ENCODE data around the gene PCP4L1. TPM values are rescaled to one million over a fixed set of nuclear protein-coding genes. Genes with fewer than 3 reads are reported as not detected.

Gene PCP4L1
- total and polyA plus RNA-seq, 5 experiments from 2014 or later: not detected

DNA sequence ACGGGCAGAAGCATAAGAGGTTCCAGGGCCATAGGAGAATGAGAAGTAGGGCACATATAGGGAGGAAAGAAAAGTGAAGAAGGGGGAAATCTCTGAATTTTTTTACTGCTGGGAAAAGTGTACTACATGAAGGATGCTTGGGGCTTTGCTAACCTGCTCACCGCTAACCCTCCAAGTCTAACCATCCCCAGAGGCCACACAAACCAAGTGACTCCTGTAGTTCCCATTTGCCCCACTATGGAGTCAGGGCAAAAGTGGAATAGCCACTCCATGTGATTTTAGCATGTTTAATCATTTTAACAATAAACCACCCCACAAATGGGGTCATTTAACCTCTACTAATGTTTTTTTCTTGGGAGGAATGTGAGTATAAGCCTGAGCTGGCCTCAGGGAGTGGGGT lies 26.6 kb downstream of the PCP4L1 start:
- POLR2A ChIA-PET: no interaction called here

DNA sequence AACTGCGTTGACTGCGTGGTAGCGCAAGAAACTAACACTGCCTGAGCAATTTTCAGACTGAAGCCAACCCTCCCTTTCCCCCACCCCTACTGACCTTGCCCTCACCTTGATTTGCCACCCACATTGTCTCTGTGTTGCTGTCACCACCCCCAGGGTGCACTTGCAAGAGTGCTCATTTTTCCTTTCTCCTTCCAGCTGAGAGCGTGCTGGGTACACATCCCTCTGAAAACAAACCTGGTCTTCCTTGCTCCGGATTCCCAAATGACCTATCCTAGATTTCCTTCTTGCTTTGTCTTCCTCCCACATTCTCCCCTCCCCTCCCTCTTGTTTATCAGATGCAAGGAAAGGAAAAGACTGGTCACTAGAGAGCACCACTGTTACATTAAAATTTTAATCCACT lies 27.0 kb downstream of the PCP4L1 start:
- H3K36me3 Mint-ChIP-seq: peaks cover 0 to 5% (median 4%) of the 10 kb centered on the region in 3 donors
- POLR2A ChIA-PET: no interaction called here
- H3K4me1 Mint-ChIP-seq: peaks cover 0 to 5% (median 0%) of the 10 kb centered on the region in 4 donors
- no peak overlapping the region for H3K4me3 Mint-ChIP-seq
- no peaks in the 10 kb centered on the region for H3K9me3 Mint-ChIP-seq
- DNase-seq (no peak), ATAC-seq (no peak)
- peak overlapping the region in 2 of 10 donors; percentile 20 to 84 for H3K27ac Mint-ChIP-seq
- peaks cover 0 to 8% (median 2%) of the 10 kb centered on the region in 5 donors for H3K27me3 Mint-ChIP-seq

More for the DNA sequence above, 26.6 kb downstream of the PCP4L1 start:
- H3K4me3 Mint-ChIP-seq: no peak overlapping the region
- H3K9me3 Mint-ChIP-seq: no peaks in the 10 kb centered on the region
- ATAC-seq: no peak
- H3K27ac Mint-ChIP-seq: no peak overlapping the region
- H3K4me1 Mint-ChIP-seq: peaks cover 0 to 5% (median 0%) of the 10 kb centered on the region in 4 donors
- no peak for DNase-seq
- H3K27me3 Mint-ChIP-seq: peaks cover 0 to 8% (median 4%) of the 10 kb centered on the region in 5 donors
- peaks cover 0 to 8% (median 7%) of the 10 kb centered on the region in 3 donors for H3K36me3 Mint-ChIP-seq

GRCh38 chr1:161287482-161288054 lies 29.0 kb downstream of the PCP4L1 start:
- peaks cover 0 to 7% (median 4%) of the 10 kb centered on the region in 3 donors for H3K36me3 Mint-ChIP-seq
- H3K9me3 Mint-ChIP-seq: no peaks in the 10 kb centered on the region
- DNase-seq (no peak), ATAC-seq (no peak)
- H3K4me1 Mint-ChIP-seq: peaks cover 2 to 8% (median 4%) of the 10 kb centered on the region in 4 donors
- peaks cover 0 to 8% (median 2%) of the 10 kb centered on the region in 5 donors for H3K27me3 Mint-ChIP-seq
- POLR2A ChIA-PET: no interaction called here
- no peak overlapping the region for H3K4me3 Mint-ChIP-seq
- H3K27ac Mint-ChIP-seq: no peak overlapping the region

DNA sequence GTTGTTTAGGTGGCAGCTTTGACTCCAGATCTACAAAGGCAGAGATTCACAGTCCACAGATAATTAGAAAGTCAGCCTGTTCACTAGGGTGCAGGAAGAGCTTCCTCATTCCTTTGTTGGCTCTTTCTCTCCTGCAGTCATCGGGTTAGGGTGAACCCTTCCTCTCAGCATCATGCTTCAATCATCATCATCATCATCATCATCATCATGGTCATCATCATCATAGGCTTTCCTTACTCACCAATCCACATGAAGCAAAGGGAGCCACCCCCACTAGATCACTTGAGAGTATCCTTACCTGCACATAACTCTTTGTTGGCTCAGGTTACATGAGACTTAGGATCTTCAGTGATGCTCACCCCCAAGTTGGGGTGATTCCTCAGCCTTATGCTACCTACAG lies 32.2 kb downstream of the PCP4L1 start:
- Mint-ChIP-seq H3K27me3 (no peaks in the 10 kb centered on the region), H3K9me3 (no peaks in the 10 kb centered on the region), H3K4me3 (no peak overlapping the region), H3K27ac (peak overlapping the region in 1 of 10 donors; percentile 60), H3K4me1 (peaks cover 2 to 6% (median 4%) of the 10 kb centered on the region in 4 donors), H3K36me3 (peaks cover 0 to 2% (median 2%) of the 10 kb centered on the region in 3 donors)
- ATAC-seq (no peak), DNase-seq (no peak)
- POLR2A ChIA-PET: interaction anchor here (0.6 to 1.5 kb wide), 8 partner anchors 15 to 264 kb away, joined by 3 to 15 read pairs (median 3); partner anchors contain the start of genes SDHC and TOMM40L

DNA sequence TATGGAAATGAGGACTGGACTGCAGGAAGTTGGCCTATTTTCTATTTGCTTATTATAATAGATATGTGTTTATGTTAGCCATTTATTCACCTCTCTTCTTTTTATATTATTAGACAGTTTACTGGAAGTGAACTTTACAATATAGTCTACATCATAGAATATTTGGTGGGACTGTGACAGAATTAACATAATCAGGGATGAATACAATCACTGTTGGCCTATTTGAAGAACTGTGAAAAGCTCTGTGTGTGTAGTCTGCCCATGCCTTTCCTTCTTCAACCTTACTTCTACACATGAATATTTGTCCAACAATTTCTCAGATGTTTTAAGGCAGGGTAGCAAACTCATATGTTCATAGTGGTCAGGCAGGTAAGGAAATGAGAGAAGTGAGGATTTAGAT lies 38.9 kb downstream of the PCP4L1 start:
- H3K27ac Mint-ChIP-seq: peak overlapping the region in 3 of 10 donors; percentile 22 to 79 (median 29)
- DNase-seq (no peak), ATAC-seq (no peak)
- POLR2A ChIA-PET: no interaction called here
- peaks cover 0 to 2% (median 0%) of the 10 kb centered on the region in 3 donors for H3K36me3 Mint-ChIP-seq
- peaks cover 0 to 11% (median 6%) of the 10 kb centered on the region in 4 donors for H3K4me1 Mint-ChIP-seq
- no peaks in the 10 kb centered on the region for H3K27me3 Mint-ChIP-seq
- H3K9me3 Mint-ChIP-seq: no peaks in the 10 kb centered on the region
- H3K4me3 Mint-ChIP-seq: no peak overlapping the region

- POLR2A ChIA-PET: no interaction called here
- H3K27ac Mint-ChIP-seq: peak overlapping the region in 4 of 10 donors; percentile 1 to 78 (median 28)
- H3K36me3 Mint-ChIP-seq: peaks cover 0 to 8% (median 0%) of the 10 kb centered on the region in 3 donors
- no peaks in the 10 kb centered on the region for H3K27me3 Mint-ChIP-seq
- ATAC-seq (no peak), DNase-seq (no peak)
- no peaks in the 10 kb centered on the region for H3K9me3 Mint-ChIP-seq
- H3K4me1 Mint-ChIP-seq: peaks cover 2 to 15% (median 8%) of the 10 kb centered on the region in 4 donors
- peak overlapping the region in 1 of 10 donors; percentile 12 for H3K4me3 Mint-ChIP-seq
Observed at GRCh38 chr1:161298116-161298515, 39.6 kb downstream of the PCP4L1 start.

- POLR2A ChIA-PET: no interaction called here
- Mint-ChIP-seq H3K27me3 (no peaks in the 10 kb centered on the region), H3K9me3 (no peaks in the 10 kb centered on the region), H3K4me3 (peak overlapping the region in 1 of 10 donors; percentile 6), H3K36me3 (peaks cover 0 to 15% (median 2%) of the 10 kb centered on the region in 3 donors), H3K4me1 (peaks cover 4 to 23% (median 16%) of the 10 kb centered on the region in 4 donors), H3K27ac (peak overlapping the region in 6 of 10 donors; percentile 4 to 83 (median 56))
- DNase-seq (no peak), ATAC-seq (peak; percentile 44 to 76)
Observed at GRCh38 chr1:161299347-161299746, 40.8 kb downstream of the PCP4L1 start.

GRCh38 chr1:161300478-161300877 lies 41.9 kb downstream of the PCP4L1 start:
- Mint-ChIP-seq H3K36me3 (peaks cover 0 to 15% (median 2%) of the 10 kb centered on the region in 3 donors), H3K27me3 (no peaks in the 10 kb centered on the region), H3K4me3 (no peak overlapping the region), H3K4me1 (peaks cover 10 to 33% (median 26%) of the 10 kb centered on the region in 4 donors), H3K27ac (peak overlapping the region in 2 of 10 donors; percentile 10 to 17), H3K9me3 (no peaks in the 10 kb centered on the region)
- ATAC-seq (no peak), DNase-seq (no peak)
- POLR2A ChIA-PET: no interaction called here

GRCh38 chr1:161304927-161305866 lies 46.7 kb downstream of the PCP4L1 start:
- H3K27ac Mint-ChIP-seq: peak overlapping the region; percentile 77 to 99 (median 96)
- POLR2A ChIA-PET: interaction anchor here (0.7 to 4.0 kb wide), 20 partner anchors 9 to 509 kb away, joined by 3 to 23 read pairs (median 5); partner anchors contain the start of genes APOA2, B4GALT3, FCER1G and LY9
- ATAC-seq (no peak), DNase-seq (peak in 1 of 10 donors; percentile 11)
- H3K27me3 Mint-ChIP-seq: no peaks in the 10 kb centered on the region
- no peaks in the 10 kb centered on the region for H3K9me3 Mint-ChIP-seq
- peaks cover 14 to 44% (median 38%) of the 10 kb centered on the region in 4 donors for H3K4me1 Mint-ChIP-seq
- peaks cover 0 to 15% (median 2%) of the 10 kb centered on the region in 3 donors for H3K36me3 Mint-ChIP-seq
- H3K4me3 Mint-ChIP-seq: peak overlapping the region; percentile 92 to 100 (median 98)

DNA sequence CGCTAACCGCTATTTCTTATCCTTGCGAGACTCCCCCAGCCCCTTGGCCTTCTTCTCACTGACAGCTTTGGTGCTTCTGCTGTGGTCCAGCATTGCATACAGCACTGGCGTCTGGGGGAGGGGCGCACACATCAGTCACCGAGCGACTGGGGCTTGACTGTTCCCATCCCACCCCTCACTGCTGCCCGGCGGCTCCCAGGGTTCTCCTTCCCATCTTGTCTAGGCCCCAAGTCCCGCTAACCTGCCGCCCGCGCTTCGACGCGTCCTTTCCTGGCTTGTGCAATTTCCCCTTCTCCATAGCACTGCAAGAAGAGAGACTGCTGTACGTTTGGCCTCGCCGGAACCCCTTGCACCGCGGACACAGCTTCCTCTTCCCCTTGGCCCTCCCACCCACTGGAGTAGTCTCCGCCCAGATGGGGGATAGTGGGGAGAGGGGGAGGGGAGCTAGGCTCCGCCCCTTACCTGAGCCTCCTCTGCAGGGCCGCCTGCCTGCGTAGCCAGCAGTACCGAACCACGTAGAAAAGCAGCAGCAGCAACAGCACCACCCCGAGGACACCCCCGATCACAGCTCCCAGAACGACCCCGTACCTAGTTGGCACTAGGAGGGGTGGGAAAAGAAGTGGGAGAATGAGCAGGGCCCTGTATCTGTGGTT lies 47.4 kb downstream of the PCP4L1 start:
- no peaks in the 10 kb centered on the region for H3K9me3 Mint-ChIP-seq
- peaks cover 0 to 12% (median 2%) of the 10 kb centered on the region in 3 donors for H3K36me3 Mint-ChIP-seq
- H3K27ac Mint-ChIP-seq: peak overlapping the region; percentile 90 to 99 (median 96)
- POLR2A ChIA-PET: interaction anchor here (0.7 to 4.0 kb wide), 23 partner anchors 9 to 510 kb away, joined by 3 to 23 read pairs (median 5); partner anchors contain the start of genes APOA2, B4GALT3, F11R and FCER1G
- peak; percentile 95 to 97 for ATAC-seq
- H3K27me3 Mint-ChIP-seq: no peaks in the 10 kb centered on the region
- DNase-seq: peak; percentile 77 to 96 (median 91)
- peak overlapping the region; percentile 92 to 100 (median 98) for H3K4me3 Mint-ChIP-seq
- H3K4me1 Mint-ChIP-seq: peaks cover 14 to 44% (median 37%) of the 10 kb centered on the region in 4 donors

- Mint-ChIP-seq H3K9me3 (no peaks in the 10 kb centered on the region), H3K4me1 (peaks cover 14 to 44% (median 37%) of the 10 kb centered on the region in 4 donors), H3K4me3 (peak overlapping the region in 2 of 10 donors; percentile 7 to 32), H3K27ac (peak overlapping the region; percentile 90 to 99 (median 96)), H3K27me3 (no peaks in the 10 kb centered on the region), H3K36me3 (peaks cover 0 to 12% (median 2%) of the 10 kb centered on the region in 3 donors)
- DNase-seq (peak in 2 of 10 donors; percentile 10 to 13), ATAC-seq (no peak)
- POLR2A ChIA-PET: interaction anchor here (0.6 to 4.0 kb wide), 4 partner anchors 81 to 111 kb away, joined by 3 to 23 read pairs (median 12); partner anchors contain the start of genes NDUFS2 and TOMM40L
Observed at GRCh38 chr1:161307230-161307768, 48.8 kb downstream of the PCP4L1 start.
